ENCODE results near the gene TSPAN18.

The TSPAN18 gene

GRCh38 chr11:44980533-44981427, 254.0 kb downstream of the TSPAN18 start:
- H3K27me3 Mint-ChIP-seq = peaks cover 8% of the 10 kb centered on the region
- ATAC-seq = no peak
- no peaks in the 10 kb centered on the region for H3K9me3 Mint-ChIP-seq
- peaks cover 8% of the 10 kb centered on the region for H3K4me1 Mint-ChIP-seq
- no peaks in the 10 kb centered on the region for H3K36me3 Mint-ChIP-seq
- no peak overlapping the region for H3K27ac Mint-ChIP-seq
- no peak overlapping the region for H3K4me3 Mint-ChIP-seq

Data from stimulated activated memory B cell treated with anti-CD40 and anti-IgM and Interleukin-4, amounts not matched to agents 10 μg/mL and 1 μg/mL and 100 μg/mL, for 72 hours (primary cell).